NCI-H187 treated with DMSO at 0.1 percent for 48 hours (cell line): Measurements from ENCODE around the gene CFAP210.
A peak's percentile ranks its signal among the peaks of the same experiment; 100 is the strongest.

ENCODE experiments used
- DNase-seq: peaks from one replicate; lab custom pipeline; 2025; lab: John Stamatoyannopoulos, UW

CFAP210 gene

GRCh38 chr2:169670937-169671336 is 23.3 kb downstream of the CFAP210 start:
- no peak for DNase-seq

GRCh38 chr2:169670215-169670651 is 24.0 kb downstream of the CFAP210 start:
- no peak for DNase-seq

DNA sequence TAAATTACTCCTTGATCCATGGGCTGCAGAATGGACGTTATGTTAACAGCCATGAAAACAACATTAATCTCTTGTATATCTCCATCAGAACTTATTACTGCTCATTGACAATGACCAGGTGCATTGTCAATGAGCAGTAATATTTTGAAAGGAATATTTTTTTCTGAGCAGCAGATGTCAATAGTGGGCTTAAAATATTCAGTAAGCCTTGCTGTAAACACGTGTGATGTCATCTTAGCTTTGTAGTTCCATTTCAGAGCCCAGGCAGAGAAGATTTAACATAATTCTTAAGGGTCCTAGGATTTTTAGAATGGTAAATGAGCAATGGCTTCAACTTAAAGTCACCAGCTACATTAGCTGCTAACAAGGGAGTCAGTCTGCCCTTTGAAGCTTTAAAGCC is 26.6 kb downstream of the CFAP210 start:
- DNase-seq, result no peak

GRCh38 chr2:169664978-169665930 is 29.0 kb downstream of the CFAP210 start:
- DNase-seq, result no peak

- no peak for DNase-seq
Measured at GRCh38 chr2:169664600-169664977, 29.6 kb downstream of the CFAP210 start.

GRCh38 chr2:169663247-169663646 is 31.0 kb downstream of the CFAP210 start:
- no peak for DNase-seq

DNA sequence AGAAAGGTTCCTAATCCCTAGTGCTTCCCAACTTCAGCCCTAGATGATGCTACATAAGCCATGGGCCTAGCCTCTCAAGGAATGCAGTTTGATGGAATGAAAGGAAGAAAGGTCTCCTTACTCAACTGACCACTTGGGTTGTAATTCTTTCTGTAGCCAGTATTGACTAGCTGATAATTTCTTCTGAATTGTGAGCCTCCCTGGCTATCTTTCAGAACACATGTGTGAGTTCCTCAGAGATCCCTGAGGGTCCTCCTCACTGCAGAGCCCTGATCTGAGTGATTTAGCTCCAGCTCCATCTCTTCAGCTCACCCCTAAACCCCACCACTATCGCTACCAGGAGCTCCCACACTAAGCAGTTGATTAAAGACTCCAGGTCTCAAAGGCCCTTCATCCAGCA is 31.5 kb downstream of the CFAP210 start:
- no peak for DNase-seq

DNA sequence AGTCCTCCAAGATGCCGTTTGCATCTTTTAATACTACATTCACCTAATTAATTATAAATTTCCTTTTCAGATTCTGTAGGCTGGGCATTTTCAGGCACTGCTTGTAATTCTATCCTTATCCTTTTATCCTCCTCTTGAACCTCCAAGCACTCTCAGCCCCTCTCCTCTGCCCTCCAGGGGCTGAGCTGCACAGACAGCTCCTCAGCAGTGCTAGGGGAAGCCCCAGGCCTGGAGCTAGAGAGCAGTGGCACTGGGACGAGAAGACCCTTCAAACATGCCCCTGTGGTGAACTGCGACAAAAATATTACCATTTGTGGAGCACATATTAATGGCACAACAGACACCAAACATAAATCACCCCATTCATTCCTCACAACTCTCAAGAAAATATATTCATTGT is 32.9 kb downstream of the CFAP210 start:
- DNase-seq, result peak; percentile 31

GRCh38 chr2:169659320-169659719 is 34.9 kb downstream of the CFAP210 start:
- DNase-seq, result no peak

DNA sequence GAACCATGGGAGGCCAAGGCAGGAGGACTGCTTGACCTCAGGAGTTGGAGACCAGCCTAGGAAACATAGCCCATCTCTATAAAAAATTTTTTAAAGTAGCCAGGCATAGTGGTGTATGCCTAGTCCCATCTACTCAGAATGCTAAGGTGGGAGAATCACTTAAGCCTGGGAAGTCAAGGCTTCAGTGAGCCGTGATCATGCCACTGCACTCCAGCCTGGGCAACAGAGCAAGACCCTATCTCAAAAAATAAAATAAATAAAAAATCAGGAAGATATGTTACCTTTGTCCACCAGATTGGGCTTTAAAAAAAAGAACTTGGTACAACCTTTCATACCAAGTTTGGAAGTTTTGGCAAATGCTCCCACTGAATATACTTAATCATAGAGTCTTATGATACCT is 35.3 kb downstream of the CFAP210 start:
- no peak for DNase-seq

DNA sequence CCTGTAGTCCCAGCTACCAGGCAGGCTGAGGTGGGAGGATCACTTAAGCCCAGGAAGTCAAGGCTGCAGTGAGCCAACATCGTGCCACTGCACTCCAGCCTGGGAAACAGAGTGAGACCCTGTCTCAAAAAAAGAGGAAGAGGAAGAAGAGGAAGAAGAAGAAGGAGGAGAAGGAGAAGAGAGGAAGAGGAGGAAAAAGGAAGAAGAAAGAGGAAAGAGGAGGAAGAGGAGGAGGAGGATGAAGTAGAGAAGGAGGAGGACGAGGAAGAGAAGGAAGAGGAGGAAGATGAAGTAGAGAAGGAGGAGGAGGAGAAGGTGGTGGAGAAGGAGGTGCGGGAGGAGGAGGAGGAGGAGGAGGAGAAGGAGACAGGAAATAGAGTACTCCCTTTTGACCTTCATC is 38.0 kb downstream of the CFAP210 start:
- no peak for DNase-seq

DNA sequence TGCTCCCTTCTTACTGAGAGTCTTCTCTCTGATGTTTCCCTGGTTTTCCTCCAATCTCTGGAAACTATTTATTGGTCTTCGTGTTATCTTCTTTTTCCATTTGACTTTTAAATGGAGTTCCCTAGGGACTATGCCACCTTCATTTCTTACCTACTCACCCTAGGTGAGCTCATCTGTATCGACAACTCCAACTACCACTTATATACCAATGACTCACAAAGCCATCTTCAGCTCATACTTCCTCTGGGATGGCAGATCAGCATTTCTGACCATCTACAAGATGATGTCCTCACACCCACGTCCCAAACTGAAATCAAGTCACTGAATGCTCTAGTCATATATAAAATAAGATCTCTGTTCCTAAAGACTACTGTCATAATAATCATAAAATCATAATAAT is 40.6 kb downstream of the CFAP210 start:
- no peak for DNase-seq

- no peak for DNase-seq
Measured at GRCh38 chr2:169649278-169649677, 44.9 kb downstream of the CFAP210 start.

DNA sequence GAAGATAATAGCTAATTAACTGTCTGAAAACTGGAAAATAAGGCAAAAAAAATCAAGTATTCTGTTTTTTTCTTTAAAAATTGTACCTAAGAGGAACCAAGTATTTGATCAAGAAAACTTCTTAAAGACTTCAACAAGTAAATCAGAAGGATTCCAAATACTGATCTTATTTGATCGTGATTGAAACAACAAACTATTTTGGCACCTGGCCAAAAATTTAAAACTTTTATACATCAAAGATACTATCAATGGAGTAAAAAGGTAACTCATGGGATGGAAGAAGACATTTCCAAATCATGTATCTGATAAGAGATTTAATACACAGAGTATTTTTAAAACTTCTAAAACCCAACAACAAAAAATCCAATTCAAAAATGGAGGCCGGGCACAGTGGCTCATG is 46.7 kb downstream of the CFAP210 start:
- DNase-seq, result no peak

DNA sequence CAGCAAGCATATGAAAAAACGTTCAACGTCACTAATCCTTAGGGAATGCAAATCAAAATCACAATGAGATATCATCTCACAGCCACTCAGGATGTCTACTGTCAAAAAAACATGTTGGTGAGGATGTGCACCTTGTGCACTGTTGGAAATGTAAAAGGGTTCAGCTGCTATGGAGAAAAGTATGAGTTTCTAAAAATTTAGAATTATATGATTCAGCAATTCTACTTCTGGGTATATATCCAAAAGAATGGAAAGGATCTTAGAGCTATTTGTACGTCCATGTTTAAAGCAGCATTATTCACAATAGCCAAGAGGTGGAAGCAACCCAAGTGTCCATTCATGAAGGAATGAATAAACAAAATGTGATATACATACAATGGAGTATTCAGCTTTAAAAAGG is 50.0 kb downstream of the CFAP210 start:
- no peak for DNase-seq

DNA sequence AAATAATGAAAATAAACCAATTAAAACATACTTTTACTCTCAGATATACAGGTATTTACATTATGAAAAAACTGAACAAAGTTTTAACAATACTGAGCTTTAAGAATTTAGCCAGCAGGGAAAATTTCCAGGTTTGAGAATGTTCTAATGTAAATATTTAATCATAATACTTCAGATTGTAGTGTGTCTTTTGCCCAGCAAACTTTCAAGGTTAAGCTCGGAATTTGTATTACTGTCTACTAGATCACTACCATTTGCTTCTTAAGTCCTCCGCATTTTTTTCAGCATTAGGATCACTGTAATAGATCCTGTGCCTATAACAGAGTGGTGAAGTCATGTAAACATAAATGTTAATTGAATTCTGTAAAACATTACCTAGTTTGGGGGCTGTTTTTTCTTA is 52.7 kb downstream of the CFAP210 start:
- DNase-seq, result no peak

DNA sequence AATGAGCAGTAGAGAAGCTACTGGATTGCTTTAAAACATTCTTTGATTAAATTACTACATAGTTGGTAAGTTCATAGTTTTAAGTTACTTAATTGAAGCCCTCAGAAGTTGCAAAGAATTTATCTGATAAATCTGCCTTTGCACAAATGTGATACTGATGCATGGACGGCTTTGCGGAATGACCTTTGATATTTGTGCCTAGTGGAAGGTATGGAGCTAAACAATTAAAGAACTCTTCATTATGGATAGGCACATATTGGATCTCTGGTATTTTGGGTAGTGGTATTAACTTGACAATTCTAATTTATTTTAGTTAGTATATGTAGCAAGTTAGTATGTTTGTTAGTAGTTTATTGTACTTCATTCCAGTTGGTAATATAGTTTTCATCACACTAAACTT is 54.1 kb downstream of the CFAP210 start:
- DNase-seq, result no peak

GRCh38 chr2:169637620-169638019 is 56.6 kb downstream of the CFAP210 start:
- DNase-seq, result no peak

GRCh38 chr2:169636440-169637097 is 57.6 kb downstream of the CFAP210 start:
- DNase-seq, result no peak

- no peak for DNase-seq
Measured at GRCh38 chr2:169625781-169626180, 68.4 kb downstream of the CFAP210 start.

DNA sequence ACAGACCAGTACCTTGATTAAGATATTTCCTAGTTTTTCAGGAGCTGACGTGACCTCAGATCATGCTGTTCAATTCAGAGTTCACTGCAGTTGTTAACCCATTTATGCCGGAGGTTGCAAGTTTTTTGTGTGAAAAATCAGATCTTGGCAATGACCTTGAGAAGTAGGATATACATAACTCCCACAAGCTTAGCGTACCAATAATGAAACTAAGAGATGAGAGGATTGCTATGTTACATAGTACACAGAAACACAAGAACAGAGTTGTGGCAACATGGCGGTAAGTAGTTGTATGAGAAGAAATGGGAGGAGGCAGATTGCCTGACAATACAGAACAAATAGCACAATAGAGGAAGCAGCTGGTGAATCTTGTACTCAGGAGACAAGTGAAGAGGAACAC is 71.0 kb downstream of the CFAP210 start:
- no peak for DNase-seq

DNA sequence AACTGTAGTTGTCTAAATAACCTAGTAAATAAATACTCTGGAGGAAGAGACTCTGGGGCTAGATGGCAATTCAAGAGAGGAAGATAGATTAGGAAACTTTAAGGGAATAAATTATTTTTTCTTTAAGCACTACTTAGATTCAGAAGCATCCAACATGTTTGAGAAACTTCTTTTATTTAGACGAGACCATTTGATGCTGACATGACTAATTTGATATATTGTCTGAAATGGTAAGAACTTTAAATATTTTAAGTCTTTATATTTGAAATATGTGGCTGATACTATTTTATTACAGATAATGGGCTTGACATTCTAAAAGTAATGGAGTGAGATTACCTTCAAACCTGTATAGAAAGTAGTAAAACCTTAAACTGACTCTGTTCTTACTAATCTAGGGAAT is 73.7 kb downstream of the CFAP210 start:
- DNase-seq, result no peak

DNA sequence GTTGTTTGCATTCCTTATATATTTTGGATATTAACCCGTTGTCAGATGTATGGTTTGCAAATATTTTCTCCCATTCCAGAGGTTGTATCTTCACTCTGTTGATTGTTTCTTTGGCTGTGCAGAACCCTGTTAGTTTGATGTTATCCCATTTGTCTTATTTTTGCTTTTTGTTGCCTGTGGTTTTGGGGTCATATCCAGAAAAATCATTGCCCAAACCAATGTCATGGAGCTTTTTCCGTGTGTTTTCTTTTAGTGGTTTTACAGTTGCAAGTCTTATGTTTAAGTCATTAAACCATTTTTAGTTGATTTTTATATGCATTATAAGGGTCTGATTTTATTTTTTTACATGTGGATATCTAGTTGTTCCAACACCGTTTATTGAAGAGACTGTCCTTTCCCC is 74.3 kb downstream of the CFAP210 start:
- DNase-seq, result no peak
